RWPE1 (cell line): ENCODE data around the gene RBM6.

Experiments
- CTCF ChIA-PET: fragments of 350-600 bp; sonication (Branson Sonifier 250); formaldehyde crosslinking; extraction: SDS; loops from one replicate; lab custom pipeline; 2021; lab: Yijun Ruan, JAX
- POLR2A ChIA-PET: fragments of 400-600 bp; formaldehyde crosslinking; extraction: SDS; loops from one replicate; lab custom pipeline; 2020; ENCODE audit warnings: antibody characterized with exemption; ENCODE audit not compliant: low non-redundant PET; lab: Yijun Ruan, JAX
- DNase-seq: peaks from one replicate; pipeline ENCODE4 v3.0.0; 2012; ENCODE audit warnings: low spot score
- H3K27ac ChIP-seq: fragments of 450-650 bp; 2 replicates; pipeline ENCODE4 v1.5.1; 2017
- CTCF ChIP-seq: fragments of 450-650 bp; conservative IDR thresholded peaks from 2 replicates; pipeline ENCODE4 v1.5.1; 2017; ENCODE audit warnings: low read depth, mild to moderate bottlenecking

Gene RBM6

GRCh38 chr3:50123394-50124051 lies 183.6 kb downstream of the RBM6 start:
- ChIA-PET CTCF (interaction anchor here (0.8 kb wide), 1 partner anchor 14 kb away, joined by 3 read pairs; no protein-coding TSS in a partner anchor), POLR2A (no interaction called here)
- H3K27ac ChIP-seq, result peak overlapping the region; percentile 69
- no peak for DNase-seq
- TF ChIP-seq CTCF, result no peak

- no peak for DNase-seq
- ChIA-PET CTCF (interaction anchor here (0.8 kb wide), 1 partner anchor 13 kb away, joined by 3 read pairs; no protein-coding TSS in a partner anchor), POLR2A (no interaction called here)
- peak overlapping the region; percentile 69 for H3K27ac ChIP-seq
- no peak for TF ChIP-seq CTCF
Measured at GRCh38 chr3:50124052-50124799, 184.3 kb downstream of the RBM6 start.

- H3K27ac ChIP-seq, result peak overlapping the region; percentile 69
- ChIA-PET POLR2A (no interaction called here), CTCF (no interaction called here)
- TF ChIP-seq CTCF, result no peak
- no peak for DNase-seq
Measured at GRCh38 chr3:50124800-50125178, 184.8 kb downstream of the RBM6 start.

GRCh38 chr3:50125541-50126286 lies 185.8 kb downstream of the RBM6 start:
- ChIA-PET POLR2A (no interaction called here), CTCF (no interaction called here)
- peak overlapping the region; percentile 42 for H3K27ac ChIP-seq
- DNase-seq, result no peak
- TF ChIP-seq CTCF, result no peak

GRCh38 chr3:50126287-50127211 lies 186.6 kb downstream of the RBM6 start:
- CTCF ChIA-PET, result interaction anchor here (1.1 kb wide), 1 partner anchor 25 kb away, joined by 3 read pairs; no protein-coding TSS in a partner anchor
- no peak for TF ChIP-seq CTCF

More at GRCh38 chr3:50126287-50127211, 186.6 kb downstream of the RBM6 start:
- DNase-seq, result no peak
- H3K27ac ChIP-seq, result peak overlapping the region; percentile 42
- POLR2A ChIA-PET, result no interaction called here
